ENCODE data around the gene TAF6. TPM values are rescaled to one million over a fixed set of nuclear protein-coding genes. Genes with fewer than 3 reads are reported as not detected.

TAF6 gene
- total RNA-seq, 2 donors from 2014 or later: 46.3 to 69.1 TPM

DNA sequence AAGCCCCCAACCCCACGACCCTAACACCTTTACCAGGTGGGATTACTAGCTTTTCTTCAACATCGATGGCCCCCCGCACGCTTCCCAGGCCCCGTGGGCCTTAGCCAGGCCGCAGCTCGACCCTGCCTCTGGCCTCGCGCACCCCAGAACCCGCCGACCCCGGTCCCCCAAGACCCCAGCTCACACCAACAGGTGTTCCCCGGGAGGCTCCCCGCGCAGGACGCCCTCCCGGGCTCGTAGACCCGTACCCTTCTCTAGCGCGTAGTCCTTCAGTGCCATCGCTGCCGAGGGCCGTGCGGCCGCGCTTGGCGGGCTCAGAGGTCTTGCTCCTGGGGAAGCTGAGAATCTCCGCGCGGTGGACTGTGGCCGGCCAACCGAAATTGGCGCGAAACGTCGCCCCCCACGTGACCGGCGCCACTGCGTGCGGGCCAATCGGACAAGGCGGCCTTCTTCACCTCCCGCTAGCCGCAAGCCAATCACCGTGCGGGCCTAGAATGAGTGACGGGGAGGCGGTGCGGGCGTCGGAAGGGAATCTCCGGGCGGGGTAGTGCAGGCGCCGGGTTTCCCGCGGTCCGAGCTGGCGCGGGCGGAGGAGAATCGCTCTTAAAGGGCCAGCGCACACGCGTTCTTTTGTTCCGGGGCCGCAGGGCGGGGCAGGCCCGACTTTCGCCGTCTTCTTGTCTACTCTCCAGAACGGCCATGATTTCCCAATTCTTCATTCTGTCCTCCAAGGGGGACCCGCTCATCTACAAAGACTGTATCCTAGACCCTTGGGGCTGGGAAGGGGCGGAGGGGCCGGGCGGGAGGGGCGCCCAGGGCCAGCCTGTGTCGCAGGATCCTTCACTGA lies 17.9 kb downstream of the TAF6 start, which contains the start of the genes AP4M1 and MCM7:
AP4M1 (plus strand) TSS at position 628 of the 847 bp plus-strand sequence; CDS start at position 700, 72 bp downstream.
MCM7 (minus strand) TSS at position 382 of the 847 bp plus-strand sequence; CDS start at position 279, 103 bp downstream.
- H3K36me3 Mint-ChIP-seq: peaks cover 32% of the 10 kb centered on the region

GRCh38 chr7:100100420-100101015 lies 18.6 kb downstream of the TAF6 start:
- no peaks in the 10 kb centered on the region for H3K27me3 Mint-ChIP-seq
- H3K36me3 Mint-ChIP-seq: peaks cover 37% of the 10 kb centered on the region
- peak overlapping the region; percentile 95 for H3K4me3 Mint-ChIP-seq
- peak overlapping the region; percentile 92 to 93 for H3K27ac Mint-ChIP-seq
- H3K4me1 Mint-ChIP-seq (ENCODE audit: low read depth in 2 of 2): peaks cover 38 to 41% of the 10 kb centered on the region in 2 donors
- DNase-seq (ENCODE audit: low spot score) (peak; percentile 95), ATAC-seq (peak; percentile 88 to 90)
- H3K9me3 Mint-ChIP-seq: no peaks in the 10 kb centered on the region

More for the DNA sequence above, 17.9 kb downstream of the TAF6 start, which contains the start of the genes AP4M1 and MCM7:
- ATAC-seq (peak; percentile 94), DNase-seq (ENCODE audit: low spot score) (peak; percentile 99)
- Mint-ChIP-seq H3K4me3 (peak within 1 kb of the TSS; percentile 95), H3K27ac (peak within 1 kb of the TSS; percentile 92 to 93), H3K4me1 (ENCODE audit: low read depth in 2 of 2) (peaks cover 35 to 38% of the 10 kb centered on the region in 2 donors), H3K27me3 (no peaks in the 10 kb centered on the region), H3K9me3 (no peaks in the 10 kb centered on the region)

DNA sequence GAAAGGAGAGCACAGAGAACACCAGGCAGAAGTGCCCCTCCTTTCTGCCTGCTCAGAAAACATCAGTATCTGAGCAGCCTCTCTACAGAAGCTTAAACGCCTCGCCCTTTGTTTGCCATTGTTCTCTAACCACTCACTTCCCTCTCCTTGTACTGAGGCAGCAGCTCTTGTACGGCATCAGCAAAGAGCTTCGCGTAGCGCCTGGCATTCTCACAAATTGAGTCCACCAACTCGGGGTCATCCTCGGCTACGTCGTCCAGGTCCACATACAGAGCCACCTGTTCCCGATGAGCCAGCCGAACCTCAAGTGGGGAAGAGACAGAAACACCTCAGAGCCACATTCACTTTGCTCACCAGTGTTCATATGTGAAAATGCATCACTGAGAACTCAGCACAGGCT lies 19.7 kb downstream of the TAF6 start:
- H3K9me3 Mint-ChIP-seq: no peaks in the 10 kb centered on the region
- H3K4me1 Mint-ChIP-seq (ENCODE audit: low read depth in 2 of 2): peaks cover 38 to 42% of the 10 kb centered on the region in 2 donors
- H3K27me3 Mint-ChIP-seq: no peaks in the 10 kb centered on the region
- peak overlapping the region; percentile 95 for H3K4me3 Mint-ChIP-seq
- peaks cover 38% of the 10 kb centered on the region for H3K36me3 Mint-ChIP-seq
- H3K27ac Mint-ChIP-seq: peak overlapping the region; percentile 92 to 93
- ATAC-seq (no peak), DNase-seq (ENCODE audit: low spot score) (no peak)

DNA sequence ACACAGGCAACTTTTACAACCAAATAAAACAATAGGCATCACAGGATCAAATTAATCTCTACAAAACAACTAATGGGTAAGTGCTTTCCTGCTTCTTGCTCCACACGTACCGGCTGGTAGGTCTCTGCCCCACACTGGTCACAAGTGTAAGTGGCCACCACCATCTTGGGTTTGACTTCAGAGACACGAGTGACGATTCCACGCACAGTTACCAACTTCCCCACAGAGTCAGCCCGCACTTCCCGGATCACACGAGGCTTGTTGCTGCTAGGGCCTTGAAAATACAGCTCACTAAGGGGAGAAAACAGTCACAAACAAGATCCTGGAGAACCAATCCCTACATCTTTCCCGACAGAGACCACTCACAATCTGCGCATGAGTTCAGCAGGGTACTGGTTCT lies 20.2 kb downstream of the TAF6 start:
- peak overlapping the region; percentile 92 to 93 for H3K27ac Mint-ChIP-seq
- no peak for DNase-seq (ENCODE audit: low spot score)
- H3K27me3 Mint-ChIP-seq: no peaks in the 10 kb centered on the region
- ATAC-seq: no peak
- H3K36me3 Mint-ChIP-seq: peaks cover 38% of the 10 kb centered on the region
- H3K9me3 Mint-ChIP-seq: no peaks in the 10 kb centered on the region
- peaks cover 38 to 42% of the 10 kb centered on the region in 2 donors for H3K4me1 Mint-ChIP-seq (ENCODE audit: low read depth in 2 of 2)
- peak overlapping the region; percentile 95 for H3K4me3 Mint-ChIP-seq

- Mint-ChIP-seq H3K27ac (peak overlapping the region; percentile 33 to 57), H3K4me1 (ENCODE audit: low read depth in 2 of 2) (peaks cover 29 to 39% of the 10 kb centered on the region in 2 donors), H3K9me3 (no peaks in the 10 kb centered on the region), H3K4me3 (no peak overlapping the region), H3K27me3 (no peaks in the 10 kb centered on the region), H3K36me3 (peaks cover 48% of the 10 kb centered on the region)
- ATAC-seq (no peak), DNase-seq (ENCODE audit: low spot score) (no peak)
Measured at GRCh38 chr7:100095704-100096103, 23.5 kb downstream of the TAF6 start.

GRCh38 chr7:100095289-100095688 lies 23.9 kb downstream of the TAF6 start:
- Mint-ChIP-seq H3K27ac (peak overlapping the region in 1 of 2 donors; percentile 33), H3K36me3 (peaks cover 48% of the 10 kb centered on the region), H3K4me1 (ENCODE audit: low read depth in 2 of 2) (peaks cover 29 to 43% of the 10 kb centered on the region in 2 donors), H3K4me3 (no peak overlapping the region), H3K27me3 (no peaks in the 10 kb centered on the region), H3K9me3 (no peaks in the 10 kb centered on the region)
- ATAC-seq (no peak), DNase-seq (ENCODE audit: low spot score) (no peak)

DNA sequence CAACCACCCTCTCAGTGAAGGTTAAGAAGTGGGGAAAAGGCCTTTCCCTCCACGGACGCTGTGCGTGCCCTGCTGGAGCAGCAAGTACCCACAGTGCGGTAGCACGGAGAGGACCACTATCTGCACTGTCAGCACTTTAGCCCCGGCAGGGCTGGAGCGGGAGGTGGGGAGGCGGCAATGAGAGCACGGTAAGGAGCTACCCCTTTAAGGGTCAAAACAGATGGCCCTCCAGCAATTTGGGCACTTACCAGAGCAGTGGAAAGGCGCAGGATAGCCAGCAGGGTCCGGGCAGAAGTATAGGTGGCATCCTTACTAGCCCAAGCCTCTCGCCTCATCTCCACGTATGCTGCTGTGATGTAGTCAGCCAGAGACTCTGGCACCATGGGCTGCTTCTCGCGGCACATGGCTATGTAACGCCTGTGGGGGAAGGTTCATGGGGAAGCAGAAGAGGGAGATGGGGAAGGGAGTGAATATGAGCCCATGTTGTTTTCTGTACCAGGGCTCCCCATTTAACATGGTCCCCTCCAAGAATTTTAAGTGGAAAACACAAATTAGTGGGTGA lies 25.2 kb downstream of the TAF6 start:
- ATAC-seq: no peak
- peaks cover 25 to 42% of the 10 kb centered on the region in 2 donors for H3K4me1 Mint-ChIP-seq (ENCODE audit: low read depth in 2 of 2)

DNA sequence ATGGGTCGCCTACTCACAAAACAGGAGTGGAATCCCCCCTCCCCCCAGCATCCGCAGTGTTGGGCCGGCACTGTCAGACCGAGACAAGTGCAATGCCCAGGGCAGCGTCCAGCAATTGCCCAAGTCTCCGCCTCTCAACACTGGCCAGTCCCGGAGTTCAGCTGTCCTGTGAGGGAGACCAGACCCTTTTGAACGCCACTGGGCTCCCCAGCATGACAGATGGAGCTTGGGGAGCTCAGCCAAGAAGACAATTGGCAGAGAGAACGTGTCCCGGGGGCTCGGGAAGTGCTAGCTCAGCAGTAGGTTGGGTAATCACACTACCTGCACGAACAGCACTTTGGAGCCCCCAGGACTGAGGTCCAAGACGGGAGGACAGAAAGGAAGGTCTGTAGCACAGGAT lies 25.7 kb downstream of the TAF6 start:
- no peak for DNase-seq (ENCODE audit: low spot score)
- ATAC-seq: no peak
- H3K4me3 Mint-ChIP-seq: no peak overlapping the region
- H3K36me3 Mint-ChIP-seq: peaks cover 31% of the 10 kb centered on the region
- no peaks in the 10 kb centered on the region for H3K9me3 Mint-ChIP-seq
- H3K27me3 Mint-ChIP-seq: no peaks in the 10 kb centered on the region
- H3K27ac Mint-ChIP-seq: peak overlapping the region in 1 of 2 donors; percentile 62
- H3K4me1 Mint-ChIP-seq (ENCODE audit: low read depth in 2 of 2): peaks cover 20 to 37% of the 10 kb centered on the region in 2 donors

More for the DNA sequence above, 25.2 kb downstream of the TAF6 start:
- H3K27ac Mint-ChIP-seq: peak overlapping the region in 1 of 2 donors; percentile 62
- H3K36me3 Mint-ChIP-seq: peaks cover 36% of the 10 kb centered on the region
- no peak for DNase-seq (ENCODE audit: low spot score)
- H3K27me3 Mint-ChIP-seq: no peaks in the 10 kb centered on the region
- H3K4me3 Mint-ChIP-seq: no peak overlapping the region
- H3K9me3 Mint-ChIP-seq: no peaks in the 10 kb centered on the region

GRCh38 chr7:100093054-100093453 lies 26.1 kb downstream of the TAF6 start:
- H3K4me1 Mint-ChIP-seq (ENCODE audit: low read depth in 2 of 2): peaks cover 16 to 36% of the 10 kb centered on the region in 2 donors
- no peak for DNase-seq (ENCODE audit: low spot score)
- H3K27me3 Mint-ChIP-seq: no peaks in the 10 kb centered on the region
- H3K4me3 Mint-ChIP-seq: no peak overlapping the region
- H3K36me3 Mint-ChIP-seq: peaks cover 26% of the 10 kb centered on the region
- H3K27ac Mint-ChIP-seq: no peak overlapping the region
- H3K9me3 Mint-ChIP-seq: no peaks in the 10 kb centered on the region
- ATAC-seq: no peak

- H3K36me3 Mint-ChIP-seq: peaks cover 16% of the 10 kb centered on the region
Measured at GRCh38 chr7:100091411-100092181, 27.6 kb downstream of the TAF6 start.

DNA sequence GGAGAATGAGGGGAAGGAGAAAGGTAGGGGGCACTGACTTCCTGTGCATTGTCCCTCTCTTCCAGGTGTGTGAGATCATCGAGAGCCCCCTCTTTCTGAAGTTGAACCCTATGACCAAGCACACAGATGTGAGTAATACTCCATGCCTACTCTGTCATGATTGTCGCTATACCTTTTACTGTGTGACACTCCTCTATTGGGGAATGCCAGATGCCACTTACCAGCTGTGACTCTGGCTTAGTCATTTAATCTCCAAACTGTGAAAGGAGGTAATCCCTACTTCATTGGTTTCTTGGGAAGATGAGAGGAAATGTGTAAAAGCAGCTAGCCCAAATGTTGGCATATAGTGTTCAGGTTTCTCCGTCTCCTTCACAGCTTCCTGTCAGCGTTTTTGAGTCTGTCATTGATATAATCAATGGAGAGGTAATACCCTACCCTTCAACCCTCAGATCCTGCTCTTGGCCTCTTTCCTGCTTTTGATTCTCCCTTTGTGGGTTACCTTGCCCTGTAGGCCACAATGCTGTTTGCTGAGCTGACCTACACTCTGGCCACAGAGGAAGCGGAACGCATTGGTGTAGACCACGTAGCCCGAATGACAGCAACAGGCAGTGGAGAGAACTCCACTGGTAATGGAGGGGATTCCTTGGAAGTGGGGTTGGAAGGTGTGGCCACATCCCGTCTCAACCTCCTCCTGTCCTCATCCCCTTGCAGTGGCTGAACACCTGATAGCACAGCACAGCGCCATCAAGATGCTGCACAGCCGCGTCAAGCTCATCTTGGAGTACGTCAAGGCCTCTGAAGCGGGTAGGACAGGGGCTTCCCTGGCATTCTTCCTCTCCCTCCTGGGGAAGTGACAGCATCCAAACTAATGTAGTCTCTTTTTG lies 28.4 kb downstream of the TAF6 start:
- H3K27ac Mint-ChIP-seq: peak overlapping the region; percentile 83 to 86
- DNase-seq (ENCODE audit: low spot score) (no peak), ATAC-seq (no peak)
- peaks cover 14% of the 10 kb centered on the region for H3K36me3 Mint-ChIP-seq
- no peaks in the 10 kb centered on the region for H3K9me3 Mint-ChIP-seq
- peaks cover 9 to 31% of the 10 kb centered on the region in 2 donors for H3K4me1 Mint-ChIP-seq (ENCODE audit: low read depth in 2 of 2)
- H3K4me3 Mint-ChIP-seq: peak overlapping the region; percentile 44
- no peaks in the 10 kb centered on the region for H3K27me3 Mint-ChIP-seq

More at GRCh38 chr7:100091411-100092181, 27.6 kb downstream of the TAF6 start:
- H3K27ac Mint-ChIP-seq: peak overlapping the region in 1 of 2 donors; percentile 83
- DNase-seq (ENCODE audit: low spot score) (no peak), ATAC-seq (no peak)
- no peaks in the 10 kb centered on the region for H3K9me3 Mint-ChIP-seq
- peaks cover 9 to 34% of the 10 kb centered on the region in 2 donors for H3K4me1 Mint-ChIP-seq (ENCODE audit: low read depth in 2 of 2)
- H3K27me3 Mint-ChIP-seq: no peaks in the 10 kb centered on the region
- no peak overlapping the region for H3K4me3 Mint-ChIP-seq

GRCh38 chr7:100089458-100090196 lies 29.5 kb downstream of the TAF6 start:
- peaks cover 9 to 27% of the 10 kb centered on the region in 2 donors for H3K4me1 Mint-ChIP-seq (ENCODE audit: low read depth in 2 of 2)
- H3K4me3 Mint-ChIP-seq: peak overlapping the region; percentile 94
- ATAC-seq (no peak), DNase-seq (ENCODE audit: low spot score) (no peak)
- H3K27ac Mint-ChIP-seq: peak overlapping the region; percentile 83 to 86
- H3K36me3 Mint-ChIP-seq: peaks cover 10% of the 10 kb centered on the region
- no peaks in the 10 kb centered on the region for H3K27me3 Mint-ChIP-seq
- H3K9me3 Mint-ChIP-seq: no peaks in the 10 kb centered on the region

All from natural killer cell treated with Interleukin-12 subunit alpha and Interleukin-12 subunit beta and Interleukin-15 and Interleukin-18, amount 100 ng/mL, for 72 hours (primary cell).